H9 (cell line): ENCODE data around the gene THBS3. TPM values are rescaled to one million over a fixed set of nuclear protein-coding genes. Genes with fewer than 3 reads are reported as not detected.

Source experiments
- DNase-seq: peaks from one replicate; pipeline ENCODE4 v3.0.0-alpha.2; 2017
- H2AFZ ChIP-seq: one replicate; pipeline ENCODE4 v1.6.1; 2013; ENCODE audit warnings: mild to moderate bottlenecking, low read length, control low read depth, moderate library complexity
- H2AK5ac ChIP-seq: 2 replicates; pipeline ENCODE4 v1.6.1; 2013; ENCODE audit warnings: low read length, control low read depth, mixed read lengths; ENCODE audit not compliant: insufficient read length
- H2BK120ac ChIP-seq: one replicate; pipeline ENCODE4 v1.6.1; 2013; ENCODE audit warnings: low read depth, mild to moderate bottlenecking, low read length, control low read depth, inconsistent platforms; ENCODE audit not compliant: poor library complexity, severe bottlenecking
- H2BK12ac ChIP-seq: 2 replicates; pipeline ENCODE4 v1.6.1; 2013; ENCODE audit warnings: low read length, control low read depth, mixed read lengths, low read depth; ENCODE audit not compliant: insufficient read length
- H2BK15ac ChIP-seq: 2 replicates; pipeline ENCODE4 v1.6.1; 2013; ENCODE audit warnings: low read depth, low read length, control low read depth
- H2BK20ac ChIP-seq: one replicate; pipeline ENCODE4 v1.6.1; 2013; ENCODE audit warnings: low read depth, mild to moderate bottlenecking, low read length, control low read depth, inconsistent platforms; ENCODE audit not compliant: poor library complexity, severe bottlenecking
- H2BK5ac ChIP-seq: 2 replicates; pipeline ENCODE4 v1.6.1; 2013; ENCODE audit warnings: low read length, control low read depth, mixed read lengths; ENCODE audit not compliant: insufficient read length
- H3K14ac ChIP-seq: 2 replicates; pipeline ENCODE4 v1.6.1; 2013; ENCODE audit warnings: low read length, control low read depth; ENCODE audit not compliant: insufficient read depth
- H3K18ac ChIP-seq: 2 replicates; pipeline ENCODE4 v1.6.1; 2013; ENCODE audit warnings: low read depth, mild to moderate bottlenecking, mixed read lengths, low read length, control low read depth; ENCODE audit not compliant: insufficient read length
- H3K23ac ChIP-seq: 2 replicates; pipeline ENCODE4 v1.6.1; 2013; ENCODE audit warnings: low read length, control low read depth, mixed read lengths, low read depth; ENCODE audit not compliant: insufficient read length
- H3K23me2 ChIP-seq: 2 replicates; pipeline ENCODE4 v1.6.1; 2013; ENCODE audit warnings: low read depth, mild to moderate bottlenecking, mixed read lengths, low read length, control low read depth; ENCODE audit not compliant: insufficient read length, poor library complexity, severe bottlenecking
- H3K27ac ChIP-seq: 2 replicates; pipeline ENCODE4 v1.5.1; 2013; ENCODE audit warnings: low read length, control low read depth, mixed read lengths, low read depth; ENCODE audit not compliant: insufficient read length
- H3K27me3 ChIP-seq: 2 replicates; pipeline ENCODE4 v1.6.1; 2013; ENCODE audit warnings: low read length, control low read depth, inconsistent platforms; ENCODE audit not compliant: insufficient read depth
- H3K4ac ChIP-seq: 2 replicates; pipeline ENCODE4 v1.6.1; 2013; ENCODE audit warnings: low read depth, mild to moderate bottlenecking, control low read depth, inconsistent platforms, low read length, moderate library complexity
- H3K4me1 ChIP-seq: 2 replicates; pipeline ENCODE4 v1.6.1; 2013; ENCODE audit warnings: low read length, control low read depth, inconsistent platforms; ENCODE audit not compliant: insufficient read depth
- H3K4me2 ChIP-seq: 2 replicates; pipeline ENCODE4 v1.6.1; 2013; ENCODE audit warnings: low read length, control low read depth, mixed read lengths; ENCODE audit not compliant: insufficient read length, insufficient read depth
- H3K56ac ChIP-seq: 2 replicates; pipeline ENCODE4 v1.6.1; 2013; ENCODE audit warnings: low read depth, mild to moderate bottlenecking, mixed read lengths, low read length, control low read depth; ENCODE audit not compliant: insufficient read length
- H3K79me1 ChIP-seq: 2 replicates; pipeline ENCODE4 v1.6.1; 2013; ENCODE audit warnings: low read depth, mild to moderate bottlenecking, moderate library complexity, low read length, control low read depth, inconsistent platforms; ENCODE audit not compliant: insufficient read depth, poor library complexity, severe bottlenecking
- H3K79me2 ChIP-seq: 2 replicates; pipeline ENCODE4 v1.6.1; 2013; ENCODE audit warnings: low read length, control low read depth, inconsistent platforms; ENCODE audit not compliant: insufficient read depth
- H3K9ac ChIP-seq: 2 replicates; pipeline ENCODE4 v1.6.1; 2013; ENCODE audit warnings: low read length, control low read depth, mixed read lengths; ENCODE audit not compliant: insufficient read length; ENCODE audit errors: extremely low read depth
- H3K9me3 ChIP-seq: one replicate; pipeline ENCODE4 v1.6.1; 2013; ENCODE audit warnings: low read depth, low read length, inconsistent platforms; ENCODE audit not compliant: control insufficient read depth
- H3T11ph ChIP-seq: one replicate; pipeline ENCODE4 v1.6.1; 2013; ENCODE audit warnings: mild to moderate bottlenecking, low read length, control low read depth, inconsistent platforms
- H4K20me1 ChIP-seq: one replicate; pipeline ENCODE4 v1.6.1; 2013; ENCODE audit not compliant: control insufficient read depth, insufficient read length, insufficient read depth
- H4K5ac ChIP-seq: 2 replicates; pipeline ENCODE4 v1.6.1; 2013; ENCODE audit warnings: low read depth, mild to moderate bottlenecking, mixed read lengths, low read length, control low read depth; ENCODE audit not compliant: insufficient read length
- H4K8ac ChIP-seq: replicated peaks from 2 replicates; pipeline ENCODE4 v1.6.1; 2013; ENCODE audit warnings: low read length, control low read depth, mixed read lengths, low read depth; ENCODE audit not compliant: insufficient read length
- H4K91ac ChIP-seq: 2 replicates; pipeline ENCODE4 v1.6.1; 2013; ENCODE audit warnings: low read depth, mild to moderate bottlenecking, moderate library complexity, mixed read lengths, low read length, control low read depth; ENCODE audit not compliant: insufficient read length
- H3K27ac Mint-ChIP-seq, 3 experiments: 2 replicates in 2 of 3; 3 replicates in 1 of 3; pipeline ENCODE4 v1.8.0; 2020 to 2021; ENCODE audit warnings: mixed read lengths in 3 of 3, mild to moderate bottlenecking in 1 of 3, moderate library complexity in 1 of 3
- H3K27me3 Mint-ChIP-seq: 2 replicates; pipeline ENCODE4 v1.8.0; 2021; ENCODE audit warnings: low read depth, mild to moderate bottlenecking, moderate library complexity, mixed read lengths
- H3K36me3 Mint-ChIP-seq, 3 experiments: 2 replicates in 2 of 3; 3 replicates in 1 of 3; pipeline ENCODE4 v1.8.0; 2020 to 2021; ENCODE audit warnings: low read depth in 3 of 3, mixed read lengths in 3 of 3; ENCODE audit not compliant: insufficient read depth in 1 of 3
- H3K4me1 Mint-ChIP-seq, 2 experiments: 2 replicates each; pipeline ENCODE4 v1.8.0; 2020; ENCODE audit warnings: mixed read lengths in 2 of 2
- H3K4me3 Mint-ChIP-seq, 2 experiments: 2 replicates in 1 of 2; 3 replicates in 1 of 2; pipeline ENCODE4 v1.8.0; 2020 to 2021; ENCODE audit warnings: mild to moderate bottlenecking in 2 of 2, mixed read lengths in 2 of 2, moderate library complexity in 1 of 2
- H3K9me3 Mint-ChIP-seq, 2 experiments: 2 replicates in 1 of 2; 3 replicates in 1 of 2; pipeline ENCODE4 v1.8.0; 2020; ENCODE audit warnings: mild to moderate bottlenecking in 2 of 2, mixed read lengths in 2 of 2, moderate library complexity in 1 of 2
- CTCF ChIP-seq: fragments of 200-600 bp; sonication (generic); conservative IDR thresholded peaks from 3 replicates; pipeline ENCODE4 v1.8.0; 2021; ENCODE audit warnings: antibody characterized with exemption, mild to moderate bottlenecking
- WGBS: extraction: QIAGEN DNeasy Blood & Tissue Kit; methylation state at CpG from one replicate; pipeline ENCODE4 v1.1.7; 2013; ENCODE audit warnings: missing lambda C conversion rate, low lambda C conversion rate, mixed read lengths; ENCODE audit not compliant: insufficient read length; ENCODE audit errors: extremely low coverage; 5-methylcytosine and 5-hydroxymethylcytosine counted together
- total RNA-seq: library from RNA; stranded (reverse); gene quantifications from 2 replicates; pipeline ENCODE4 v1.2.1, GENCODE V29; 2021

The THBS3 gene
- total RNA-seq, 1 experiment from 2014 or later = 5.9 TPM

DNA sequence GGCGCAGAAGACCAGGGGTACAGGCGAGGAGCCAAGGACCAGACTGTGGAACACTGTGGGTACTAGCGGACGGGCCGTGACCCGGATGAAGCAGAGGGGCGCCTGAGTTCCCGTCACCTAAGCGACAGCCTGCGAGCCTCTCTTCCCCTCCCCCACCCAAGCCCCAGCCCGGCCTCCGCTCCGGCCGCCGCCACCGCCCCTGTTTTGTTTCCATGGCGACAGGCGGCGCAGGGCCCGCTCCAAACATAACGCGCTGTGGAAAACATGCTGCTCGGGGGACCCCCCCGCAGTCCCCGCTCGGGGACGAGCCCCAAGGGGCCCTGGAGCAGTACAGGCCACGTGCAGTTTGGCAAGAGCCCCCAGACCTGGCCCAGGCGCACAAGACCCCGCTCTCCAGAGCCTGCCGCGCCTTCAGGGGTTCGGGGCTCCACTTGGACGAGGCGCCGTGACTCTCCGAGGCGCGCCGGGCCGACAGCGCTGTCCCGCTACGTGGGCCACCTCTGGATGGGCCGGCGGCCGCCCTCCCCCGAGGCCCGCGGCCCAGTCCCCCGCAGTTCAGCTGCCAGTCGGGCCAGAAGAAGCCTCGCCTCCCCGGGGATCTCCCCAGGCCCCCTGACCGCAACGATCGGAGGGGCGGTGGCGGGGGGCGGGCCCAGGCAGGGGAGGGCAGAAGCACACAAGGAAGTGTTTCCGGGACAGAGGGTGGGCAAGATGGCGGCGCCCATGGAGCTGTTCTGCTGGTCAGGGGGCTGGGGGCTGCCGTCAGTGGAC lies 1.0 kb upstream of the THBS3 start, which contains the start of gene MTX1:
Gene MTX1 (plus strand): TSS at position 155 of the 771 bp plus-strand sequence. CDS start 110 bp downstream, at position 265.
- peaks cover 2% of the 10 kb centered on the region; the same call in 1 of the 2 replicates for H3K4me1 ChIP-seq
- H2BK5ac ChIP-seq = no peak within 1 kb of the TSS
- H3K4me2 ChIP-seq = peak within 1 kb of the TSS; percentile 89
- WGBS = no CpG with 5 or more reads among the region's 64 CpGs
- Mint-ChIP-seq H3K4me1 (peaks cover 30 to 31% of the 10 kb centered on the region in 2 experiments), H3K36me3 (peaks cover 3 to 24% (median 24%) of the 10 kb centered on the region in 3 experiments; a peak in 5 of 7 replicates), H3K9me3 (no peaks in the 10 kb centered on the region), H3K4me3 (peak within 1 kb of the TSS; percentile 89 to 92), H3K27me3 (peaks cover 12% of the 10 kb centered on the region), H3K27ac (peak within 1 kb of the TSS; percentile 97 to 99 (median 97))
- H3K9me3 ChIP-seq = no peaks in the 10 kb centered on the region
- TF ChIP-seq CTCF = no peak
- no peaks in the 10 kb centered on the region for H3K27me3 ChIP-seq
- peak; percentile 95 for DNase-seq
- H4K8ac ChIP-seq = peak within 1 kb of the TSS; percentile 23
- no peaks in the 10 kb centered on the region for H3K79me2 ChIP-seq
- no peak within 1 kb of the TSS for H3K27ac ChIP-seq
- no peak within 1 kb of the TSS for H2BK20ac ChIP-seq
- peak within 1 kb of the TSS; percentile 74 for H2BK120ac ChIP-seq
- no peak within 1 kb of the TSS; the same call in 1 of the 2 replicates for H2BK15ac ChIP-seq
- no peaks in the 10 kb centered on the region for H4K20me1 ChIP-seq
- no peak within 1 kb of the TSS for H3K56ac ChIP-seq
- H3K23ac ChIP-seq = no peak within 1 kb of the TSS
- H3K4ac ChIP-seq = peak within 1 kb of the TSS; percentile 78; the same call in 1 of the 2 replicates
- H2AFZ ChIP-seq = no peak within 1 kb of the TSS
- no peak within 1 kb of the TSS for H4K91ac ChIP-seq
- peak within 1 kb of the TSS; percentile 77 for H3K9ac ChIP-seq
- no peaks in the 10 kb centered on the region for H3K79me1 ChIP-seq
- H4K5ac ChIP-seq = peak within 1 kb of the TSS; percentile 22
- H2BK12ac ChIP-seq = peak within 1 kb of the TSS; percentile 82
- peak within 1 kb of the TSS; percentile 97 for H3K14ac ChIP-seq
- no peak within 1 kb of the TSS for H2AK5ac ChIP-seq
- H3T11ph ChIP-seq = no peak within 1 kb of the TSS
- peak within 1 kb of the TSS; percentile 99 for H3K18ac ChIP-seq
- H3K23me2 ChIP-seq = peaks cover 6% of the 10 kb centered on the region
